ENCODE measurements around the gene FBXO17. TPM values are rescaled to one million over a fixed set of nuclear protein-coding genes. Genes with fewer than 3 reads are reported as not detected.

Gene FBXO17
- total RNA-seq, 2 donors from 2014 or later = 1.7 to 1.9 TPM

- H3K9ac ChIP-seq (ENCODE audit: low read depth in 2 of 2, low read length in 2 of 2) = no peak overlapping the region
- H3K27ac ChIP-seq = no peak overlapping the region
- no peak overlapping the region for H3K4me3 ChIP-seq
- no peak for TF ChIP-seq CTCF (IDR thresholded peaks at IDR 0.05)
- H3K36me3 ChIP-seq = no peaks in the 10 kb centered on the region
- H3K9me3 ChIP-seq = no peaks in the 10 kb centered on the region
- no peaks in the 10 kb centered on the region for H3K4me1 ChIP-seq
- H3K27me3 ChIP-seq = no peaks in the 10 kb centered on the region
- intact Hi-C loops (cut with DNase I) = no loop called here
- DNase-seq = no peak
Observed at GRCh38 chr19:39014037-39014436, 38.5 kb upstream of the FBXO17 start.

GRCh38 chr19:39009001-39009400, 33.5 kb upstream of the FBXO17 start:
- TF ChIP-seq CTCF (IDR thresholded peaks at IDR 0.05) = no peak
- DNase-seq = no peak
- Histone ChIP-seq H3K36me3 (no peaks in the 10 kb centered on the region), H3K9me3 (no peaks in the 10 kb centered on the region), H3K27ac (no peak overlapping the region), H3K27me3 (no peaks in the 10 kb centered on the region), H3K4me3 (no peak overlapping the region), H3K4me1 (no peaks in the 10 kb centered on the region), H3K9ac (ENCODE audit: low read depth in 2 of 2, low read length in 2 of 2) (no peak overlapping the region)
- intact Hi-C loops (cut with DNase I) = no loop called here

GRCh38 chr19:39008137-39008536, 32.6 kb upstream of the FBXO17 start:
- Histone ChIP-seq H3K4me1 (no peaks in the 10 kb centered on the region), H3K27me3 (no peaks in the 10 kb centered on the region), H3K9me3 (no peaks in the 10 kb centered on the region), H3K27ac (no peak overlapping the region), H3K4me3 (no peak overlapping the region), H3K36me3 (no peaks in the 10 kb centered on the region), H3K9ac (ENCODE audit: low read depth in 2 of 2, low read length in 2 of 2) (no peak overlapping the region)
- intact Hi-C loops (cut with DNase I) = no loop called here
- no peak for TF ChIP-seq CTCF (IDR thresholded peaks at IDR 0.05)
- no peak for DNase-seq

- H3K27me3 ChIP-seq = no peaks in the 10 kb centered on the region
- H3K36me3 ChIP-seq = no peaks in the 10 kb centered on the region
- no peak overlapping the region for H3K27ac ChIP-seq
- intact Hi-C loops (cut with DNase I) = no loop called here
- no peak for DNase-seq
- H3K9me3 ChIP-seq = no peaks in the 10 kb centered on the region
- H3K4me3 ChIP-seq = no peak overlapping the region
- no peak for TF ChIP-seq CTCF (IDR thresholded peaks at IDR 0.05)
- H3K4me1 ChIP-seq = no peaks in the 10 kb centered on the region
- no peak overlapping the region for H3K9ac ChIP-seq (ENCODE audit: low read depth in 2 of 2, low read length in 2 of 2)
Observed at GRCh38 chr19:39007096-39007495, 31.6 kb upstream of the FBXO17 start.

- Histone ChIP-seq H3K9me3 (no peaks in the 10 kb centered on the region), H3K4me1 (no peaks in the 10 kb centered on the region), H3K27ac (no peak overlapping the region), H3K36me3 (no peaks in the 10 kb centered on the region), H3K4me3 (no peak overlapping the region), H3K27me3 (no peaks in the 10 kb centered on the region), H3K9ac (ENCODE audit: low read depth in 2 of 2, low read length in 2 of 2) (no peak overlapping the region)
- no peak for TF ChIP-seq CTCF (IDR thresholded peaks at IDR 0.05)
- no peak for DNase-seq
- intact Hi-C loops (cut with DNase I) = no loop called here
Observed at GRCh38 chr19:39004403-39004802, 28.9 kb upstream of the FBXO17 start.

GRCh38 chr19:39003796-39004195, 28.3 kb upstream of the FBXO17 start:
- intact Hi-C loops (cut with DNase I) = no loop called here
- H3K27me3 ChIP-seq = no peaks in the 10 kb centered on the region
- TF ChIP-seq CTCF (IDR thresholded peaks at IDR 0.05) = no peak
- H3K4me3 ChIP-seq = no peak overlapping the region
- no peak for DNase-seq
- H3K36me3 ChIP-seq = no peaks in the 10 kb centered on the region
- no peak overlapping the region for H3K27ac ChIP-seq
- no peaks in the 10 kb centered on the region for H3K9me3 ChIP-seq
- no peaks in the 10 kb centered on the region for H3K4me1 ChIP-seq
- no peak overlapping the region for H3K9ac ChIP-seq (ENCODE audit: low read depth in 2 of 2, low read length in 2 of 2)

Data from colonic mucosa (tissue), 4 donors.